Activated T-helper 17 cell treated with anti-CD3 and anti-CD28 coated beads, Interleukin-2, amount 50 U/mL, for 72 hours (primary cell): ENCODE measurements around the gene ZNF532. TPM values are rescaled to one million over a fixed set of nuclear protein-coding genes. Genes with fewer than 3 reads are reported as not detected.

ENCODE experiments used
- ATAC-seq: fragments of 150-1000 bp; cut with Tn5 transposase; replicated peaks from 2 replicates; pipeline ENCODE4 v1.10.0; 2021; ENCODE audit warnings: mild to moderate bottlenecking, moderate library complexity
- H3K27ac Mint-ChIP-seq: one replicate; pipeline ENCODE4 v1.8.0; 2022; ENCODE audit warnings: mixed read lengths
- H3K27me3 Mint-ChIP-seq: one replicate; pipeline ENCODE4 v1.8.0; 2022; ENCODE audit warnings: mixed read lengths
- H3K36me3 Mint-ChIP-seq: one replicate; pipeline ENCODE4 v1.8.0; 2022; ENCODE audit warnings: low read depth, mild to moderate bottlenecking, mixed read lengths
- H3K4me1 Mint-ChIP-seq: one replicate; pipeline ENCODE4 v1.8.0; 2022; ENCODE audit warnings: mixed read lengths
- H3K4me3 Mint-ChIP-seq: one replicate; pipeline ENCODE4 v1.8.0; 2022; ENCODE audit warnings: mild to moderate bottlenecking, mixed read lengths
- H3K9me3 Mint-ChIP-seq: one replicate; pipeline ENCODE4 v1.8.0; 2022; ENCODE audit warnings: mixed read lengths
- total RNA-seq, 2 donors: library from RNA; stranded (reverse); gene quantifications; one replicate each; pipeline ENCODE4 v1.2.3, GENCODE V29; 2022

Gene ZNF532
- total RNA-seq, 2 donors from 2014 or later = 8.6 to 11.8 TPM

DNA sequence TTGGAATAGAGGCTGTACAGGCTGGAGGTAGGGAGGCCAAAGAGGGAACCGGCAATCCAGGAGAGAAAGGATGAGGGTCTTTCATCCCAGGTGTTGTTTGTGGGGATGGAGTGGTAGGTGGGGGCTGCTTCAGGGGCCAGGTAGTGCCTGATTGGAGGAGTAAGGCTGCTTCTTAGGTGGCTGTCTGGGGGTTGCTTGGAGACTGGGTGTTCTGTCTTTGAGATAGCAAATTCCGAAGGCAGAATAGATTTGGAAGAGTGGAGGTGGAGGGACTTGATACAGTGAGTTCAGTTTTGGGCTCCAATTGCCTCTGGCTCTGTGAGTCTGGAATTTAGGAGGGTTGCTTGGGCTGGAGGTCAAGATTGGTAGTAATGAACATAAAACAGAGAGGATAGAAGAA is 5.9 kb downstream of the ZNF532 start:
- no peak for ATAC-seq

GRCh38 chr18:58871514-58872420 is 7.1 kb downstream of the ZNF532 start:
- Mint-ChIP-seq H3K4me3 (no peak overlapping the region), H3K9me3 (no peaks in the 10 kb centered on the region)

More for the DNA sequence above, 5.9 kb downstream of the ZNF532 start:
- H3K4me3 Mint-ChIP-seq = no peak overlapping the region
- no peaks in the 10 kb centered on the region for H3K4me1 Mint-ChIP-seq
- H3K27ac Mint-ChIP-seq = no peak overlapping the region
- H3K36me3 Mint-ChIP-seq = peaks cover 28% of the 10 kb centered on the region
- H3K27me3 Mint-ChIP-seq = peaks cover 24% of the 10 kb centered on the region
- H3K9me3 Mint-ChIP-seq = no peaks in the 10 kb centered on the region

GRCh38 chr18:58878640-58879039 is 14.0 kb downstream of the ZNF532 start:
- no peaks in the 10 kb centered on the region for H3K9me3 Mint-ChIP-seq
- no peak overlapping the region for H3K27ac Mint-ChIP-seq
- H3K27me3 Mint-ChIP-seq = no peaks in the 10 kb centered on the region
- no peak overlapping the region for H3K4me3 Mint-ChIP-seq
- no peaks in the 10 kb centered on the region for H3K36me3 Mint-ChIP-seq
- no peaks in the 10 kb centered on the region for H3K4me1 Mint-ChIP-seq
- no peak for ATAC-seq

More at GRCh38 chr18:58871514-58872420, 7.1 kb downstream of the ZNF532 start:
- Mint-ChIP-seq H3K4me1 (no peaks in the 10 kb centered on the region), H3K27ac (no peak overlapping the region), H3K36me3 (peaks cover 22% of the 10 kb centered on the region), H3K27me3 (peaks cover 14% of the 10 kb centered on the region)
- ATAC-seq = no peak

DNA sequence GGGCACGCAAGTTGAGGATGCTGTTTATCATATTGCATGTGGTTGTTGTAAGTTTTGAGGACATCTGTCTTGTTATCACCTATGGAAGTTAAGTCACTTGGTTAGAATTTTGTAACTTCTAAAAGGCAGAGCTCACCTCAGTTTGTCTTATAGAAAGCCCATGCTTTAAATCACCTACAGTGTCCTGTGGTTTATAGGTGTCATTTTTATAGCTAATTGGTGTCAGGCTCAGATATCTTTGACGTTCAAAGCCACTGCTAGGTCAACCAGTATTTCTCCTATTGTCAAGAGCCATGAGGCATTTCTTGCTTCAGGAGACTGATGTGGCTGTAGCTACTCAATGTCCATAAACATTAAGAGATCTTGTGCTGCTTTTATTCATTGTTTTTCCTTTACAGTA is 16.8 kb downstream of the ZNF532 start:
- Mint-ChIP-seq H3K27ac (no peak overlapping the region), H3K27me3 (no peaks in the 10 kb centered on the region), H3K36me3 (no peaks in the 10 kb centered on the region), H3K4me1 (no peaks in the 10 kb centered on the region), H3K4me3 (no peak overlapping the region), H3K9me3 (no peaks in the 10 kb centered on the region)
- ATAC-seq = no peak

DNA sequence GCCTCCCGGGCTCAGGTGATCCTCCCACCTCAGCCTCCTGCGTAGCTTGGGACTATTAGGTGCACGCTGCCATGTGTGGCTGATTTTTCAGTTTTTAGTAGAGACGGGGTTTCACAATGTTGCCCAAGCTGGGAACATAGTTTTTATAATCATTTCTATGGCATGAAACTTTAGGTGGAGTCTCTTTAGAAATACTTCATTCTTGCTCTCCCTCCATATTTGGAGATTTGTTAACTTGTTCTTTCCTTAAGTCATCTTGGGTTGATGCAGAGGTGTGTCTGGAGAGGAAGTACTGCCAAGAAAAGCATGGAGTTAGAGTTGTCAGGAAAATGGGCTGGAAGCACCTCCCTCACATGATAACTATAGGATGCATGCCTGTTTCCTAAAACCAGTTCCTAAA is 17.4 kb downstream of the ZNF532 start:
- Mint-ChIP-seq H3K4me3 (no peak overlapping the region), H3K9me3 (no peaks in the 10 kb centered on the region), H3K27ac (no peak overlapping the region), H3K36me3 (no peaks in the 10 kb centered on the region), H3K27me3 (no peaks in the 10 kb centered on the region), H3K4me1 (peaks cover 2% of the 10 kb centered on the region)
- ATAC-seq = no peak

DNA sequence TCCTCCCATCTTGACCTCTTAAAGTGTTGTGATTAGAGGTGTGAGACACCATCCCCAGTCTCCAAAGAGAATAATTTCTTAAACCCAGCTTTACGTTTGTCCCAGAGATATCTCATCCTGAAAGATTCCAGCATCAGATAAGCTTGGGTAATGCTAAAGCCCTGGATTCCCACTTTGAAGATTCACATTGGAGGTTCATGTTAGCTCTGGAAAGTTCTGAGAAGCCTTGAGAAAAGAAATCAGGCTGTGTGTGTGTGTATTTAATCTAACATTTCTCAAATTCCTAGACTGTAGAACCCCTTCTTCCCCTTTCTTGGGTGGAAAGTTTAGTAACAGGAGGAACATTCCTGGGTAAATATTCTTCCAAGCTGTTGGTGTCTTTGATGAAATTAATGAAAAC is 18.0 kb downstream of the ZNF532 start:
- Mint-ChIP-seq H3K9me3 (no peaks in the 10 kb centered on the region), H3K4me1 (peaks cover 9% of the 10 kb centered on the region), H3K36me3 (no peaks in the 10 kb centered on the region), H3K27me3 (no peaks in the 10 kb centered on the region), H3K4me3 (no peak overlapping the region), H3K27ac (no peak overlapping the region)
- no peak for ATAC-seq

DNA sequence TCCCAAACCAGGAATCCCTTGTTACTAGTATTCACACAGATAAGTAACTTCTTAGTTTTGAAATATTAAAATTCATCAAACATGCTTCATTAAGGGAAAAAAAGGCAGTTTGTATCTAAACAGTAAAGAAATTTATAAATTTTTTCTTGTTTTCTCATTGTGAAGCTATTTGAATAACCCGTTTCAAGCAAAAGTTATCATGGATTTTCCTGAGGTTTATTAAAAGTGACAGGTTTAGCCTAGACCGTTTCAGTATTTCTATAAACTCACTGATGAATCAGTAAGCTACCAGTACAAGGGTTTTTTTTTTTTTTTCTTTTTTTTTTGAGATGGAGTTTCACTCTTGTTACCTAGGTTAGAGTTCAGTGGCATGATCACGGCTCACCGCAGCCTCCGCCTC is 20.0 kb downstream of the ZNF532 start:
- H3K9me3 Mint-ChIP-seq = no peaks in the 10 kb centered on the region
- no peak overlapping the region for H3K4me3 Mint-ChIP-seq
- no peaks in the 10 kb centered on the region for H3K36me3 Mint-ChIP-seq
- H3K27me3 Mint-ChIP-seq = no peaks in the 10 kb centered on the region
- no peak overlapping the region for H3K27ac Mint-ChIP-seq
- no peak for ATAC-seq
- peaks cover 9% of the 10 kb centered on the region for H3K4me1 Mint-ChIP-seq

GRCh38 chr18:58886431-58886830 is 21.8 kb downstream of the ZNF532 start:
- Mint-ChIP-seq H3K4me1 (peaks cover 9% of the 10 kb centered on the region), H3K27me3 (peaks cover 4% of the 10 kb centered on the region), H3K36me3 (no peaks in the 10 kb centered on the region), H3K27ac (peak overlapping the region; percentile 20), H3K4me3 (peak overlapping the region; percentile 33), H3K9me3 (no peaks in the 10 kb centered on the region)
- ATAC-seq = no peak

- Mint-ChIP-seq H3K4me1 (peaks cover 9% of the 10 kb centered on the region), H3K27me3 (peaks cover 4% of the 10 kb centered on the region), H3K4me3 (peak overlapping the region; percentile 33), H3K36me3 (no peaks in the 10 kb centered on the region), H3K9me3 (no peaks in the 10 kb centered on the region), H3K27ac (peak overlapping the region; percentile 20)
- no peak for ATAC-seq
These were observed 22.4 kb downstream of the ZNF532 start for GRCh38 chr18:58886864-58887612.

- Mint-ChIP-seq H3K27me3 (peaks cover 4% of the 10 kb centered on the region), H3K9me3 (no peaks in the 10 kb centered on the region), H3K27ac (peak overlapping the region; percentile 20), H3K4me1 (peaks cover 9% of the 10 kb centered on the region), H3K36me3 (no peaks in the 10 kb centered on the region), H3K4me3 (peak overlapping the region; percentile 33)
- ATAC-seq = peak; percentile 94
These were observed 22.9 kb downstream of the ZNF532 start for GRCh38 chr18:58887613-58887963.

DNA sequence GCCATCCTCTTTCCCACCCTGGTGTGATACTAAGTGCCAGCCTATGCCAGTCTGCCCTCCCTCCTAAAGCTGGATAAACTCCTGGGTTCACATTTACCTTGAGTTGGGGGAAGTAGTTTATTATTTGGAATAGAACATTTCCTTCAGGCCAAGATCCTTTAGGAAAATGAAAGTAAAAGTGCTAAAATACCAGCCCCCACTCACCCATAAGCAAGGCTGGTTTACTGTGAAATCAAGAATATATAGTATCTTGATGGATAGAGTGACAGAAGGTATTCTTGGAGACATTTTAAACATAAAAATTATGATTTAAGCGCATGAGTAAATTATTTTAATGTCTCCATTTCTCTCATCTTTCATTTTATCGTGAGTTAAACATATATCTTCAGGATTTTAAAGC is 27.1 kb downstream of the ZNF532 start:
- Mint-ChIP-seq H3K27me3 (peaks cover 4% of the 10 kb centered on the region), H3K4me1 (peaks cover 16% of the 10 kb centered on the region), H3K4me3 (no peak overlapping the region), H3K27ac (no peak overlapping the region), H3K36me3 (no peaks in the 10 kb centered on the region), H3K9me3 (no peaks in the 10 kb centered on the region)
- ATAC-seq = no peak

DNA sequence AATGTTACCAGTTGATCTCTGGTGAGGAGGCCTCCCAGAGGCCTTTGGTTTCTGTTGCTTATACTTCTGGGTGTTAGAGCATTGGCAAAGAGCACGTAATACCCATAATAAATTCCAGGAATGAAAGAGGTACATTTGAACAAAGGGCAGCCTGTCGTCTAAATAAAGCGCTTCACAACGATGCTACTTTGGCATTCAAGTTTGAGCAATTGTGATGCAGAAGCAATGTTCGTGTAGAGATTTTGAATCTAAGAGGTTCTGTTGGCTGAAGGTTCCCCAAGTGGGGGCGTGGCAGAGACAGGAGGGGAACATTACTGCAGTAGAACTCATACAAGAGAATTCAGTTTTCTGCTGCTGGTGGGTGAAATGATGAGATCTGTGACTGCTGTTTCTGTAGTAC is 27.8 kb downstream of the ZNF532 start:
- ATAC-seq = no peak

GRCh38 chr18:58893388-58894099 is 28.9 kb downstream of the ZNF532 start:
- peak; percentile 86 for ATAC-seq
- H3K4me1 Mint-ChIP-seq = peaks cover 7% of the 10 kb centered on the region
- no peak overlapping the region for H3K4me3 Mint-ChIP-seq
- no peaks in the 10 kb centered on the region for H3K9me3 Mint-ChIP-seq
- H3K27ac Mint-ChIP-seq = no peak overlapping the region
- peaks cover 4% of the 10 kb centered on the region for H3K27me3 Mint-ChIP-seq
- H3K36me3 Mint-ChIP-seq = no peaks in the 10 kb centered on the region

More for the DNA sequence above, 27.8 kb downstream of the ZNF532 start:
- Mint-ChIP-seq H3K27me3 (peaks cover 4% of the 10 kb centered on the region), H3K4me3 (no peak overlapping the region), H3K27ac (no peak overlapping the region), H3K36me3 (no peaks in the 10 kb centered on the region), H3K9me3 (no peaks in the 10 kb centered on the region), H3K4me1 (peaks cover 9% of the 10 kb centered on the region)

DNA sequence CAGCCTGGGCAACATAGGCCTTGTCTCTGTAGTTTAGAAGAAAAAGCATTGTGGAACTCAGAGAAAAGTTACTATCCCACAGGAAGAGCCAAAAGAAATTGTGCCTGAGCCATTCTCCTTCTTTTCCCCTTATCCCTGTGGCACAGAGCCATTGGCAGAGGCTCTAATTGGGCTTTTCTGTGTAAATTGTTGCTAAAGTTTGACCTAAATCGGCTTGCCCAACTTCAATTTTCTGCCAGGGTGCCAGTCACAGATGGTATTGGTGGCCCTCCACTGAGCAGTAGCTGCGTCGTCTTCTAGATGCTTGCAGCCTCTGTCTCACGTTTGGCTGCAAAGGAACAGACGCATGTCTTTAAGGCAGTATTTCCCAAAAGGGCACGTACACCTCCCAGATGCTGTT is 30.3 kb downstream of the ZNF532 start:
- no peak overlapping the region for H3K27ac Mint-ChIP-seq
- H3K27me3 Mint-ChIP-seq = peaks cover 4% of the 10 kb centered on the region
- H3K9me3 Mint-ChIP-seq = no peaks in the 10 kb centered on the region
- no peak overlapping the region for H3K4me3 Mint-ChIP-seq
- H3K4me1 Mint-ChIP-seq = peaks cover 7% of the 10 kb centered on the region
- no peak for ATAC-seq
- no peaks in the 10 kb centered on the region for H3K36me3 Mint-ChIP-seq
